ENCODE measurements around the gene HSD17B3. TPM values are rescaled to one million over a fixed set of nuclear protein-coding genes. Genes with fewer than 3 reads are reported as not detected.
"Not testable (repeated sequence)": the region's sequence is repeated elsewhere in the genome, so short reads cannot be mapped to it uniquely, and the experiment has no call there.

The HSD17B3 gene
- total RNA-seq, 1 donor from 2014 or later = not detected

GRCh38 chr9:96243778-96244177, 58.2 kb downstream of the HSD17B3 start:
- TF ChIP-seq CTCF (IDR thresholded peaks at IDR 0.05; ENCODE audit: insufficient read depth, low read length, poor library complexity, severe bottlenecking) = no peak
- no peak overlapping the region for H3K4me3 ChIP-seq (ENCODE audit: low read depth, low read length)
- no peaks in the 10 kb centered on the region for H3K36me3 ChIP-seq (ENCODE audit: control insufficient read depth, insufficient read depth, low read length)
- peaks cover 6% of the 10 kb centered on the region for H3K27me3 ChIP-seq (ENCODE audit: control insufficient read depth, insufficient read depth, low read length)
- DNase-seq (ENCODE audit: low read depth) = no peak

GRCh38 chr9:96242811-96243210, 59.2 kb downstream of the HSD17B3 start:
- Histone ChIP-seq H3K4me3 (ENCODE audit: low read depth, low read length) (no peak overlapping the region), H3K36me3 (ENCODE audit: control insufficient read depth, insufficient read depth, low read length) (no peaks in the 10 kb centered on the region), H3K27me3 (ENCODE audit: control insufficient read depth, insufficient read depth, low read length) (peaks cover 7% of the 10 kb centered on the region)
- no peak for DNase-seq (ENCODE audit: low read depth)
- no peak for TF ChIP-seq CTCF (IDR thresholded peaks at IDR 0.05; ENCODE audit: insufficient read depth, low read length, poor library complexity, severe bottlenecking)

- TF ChIP-seq CTCF (IDR thresholded peaks at IDR 0.05; ENCODE audit: insufficient read depth, low read length, poor library complexity, severe bottlenecking) = no peak
- peak; percentile 72 for DNase-seq (ENCODE audit: low read depth)
- Histone ChIP-seq H3K27me3 (ENCODE audit: control insufficient read depth, insufficient read depth, low read length) (peaks cover 7% of the 10 kb centered on the region), H3K36me3 (ENCODE audit: control insufficient read depth, insufficient read depth, low read length) (no peaks in the 10 kb centered on the region), H3K4me3 (ENCODE audit: low read depth, low read length) (no peak overlapping the region)
Measured at GRCh38 chr9:96241391-96241809, 60.6 kb downstream of the HSD17B3 start.

GRCh38 chr9:96236854-96237550, 65.0 kb downstream of the HSD17B3 start:
- H3K4me3 ChIP-seq (ENCODE audit: low read depth, low read length) = no peak overlapping the region
- H3K27me3 ChIP-seq (ENCODE audit: control insufficient read depth, insufficient read depth, low read length) = peaks cover 7% of the 10 kb centered on the region
- DNase-seq (ENCODE audit: low read depth) = no peak
- TF ChIP-seq CTCF (IDR thresholded peaks at IDR 0.05; ENCODE audit: insufficient read depth, low read length, poor library complexity, severe bottlenecking) = no peak
- no peaks in the 10 kb centered on the region for H3K36me3 ChIP-seq (ENCODE audit: control insufficient read depth, insufficient read depth, low read length)

GRCh38 chr9:96236337-96236736, 65.6 kb downstream of the HSD17B3 start:
- H3K27me3 ChIP-seq (ENCODE audit: control insufficient read depth, insufficient read depth, low read length); H3K4me3 ChIP-seq (ENCODE audit: low read depth, low read length); H3K36me3 ChIP-seq (ENCODE audit: control insufficient read depth, insufficient read depth, low read length); DNase-seq (ENCODE audit: low read depth): not testable (repeated sequence)

GRCh38 chr9:96232539-96233241, 69.3 kb downstream of the HSD17B3 start:
- H3K4me3 ChIP-seq (ENCODE audit: low read depth, low read length) = no peak overlapping the region
- H3K27me3 ChIP-seq (ENCODE audit: control insufficient read depth, insufficient read depth, low read length) = no peaks in the 10 kb centered on the region
- peak; percentile 93 for TF ChIP-seq CTCF (IDR thresholded peaks at IDR 0.05; ENCODE audit: insufficient read depth, low read length, poor library complexity, severe bottlenecking)
- DNase-seq (ENCODE audit: low read depth) = no peak
- H3K36me3 ChIP-seq (ENCODE audit: control insufficient read depth, insufficient read depth, low read length) = no peaks in the 10 kb centered on the region
